Endothelial cell of umbilical vein (primary cell): ENCODE results near the gene PTPMT1. TPM values are rescaled to one million over a fixed set of nuclear protein-coding genes. Genes with fewer than 3 reads are reported as not detected.

ENCODE experiments used
- BruUV-seq: library from RNA; stranded (reverse); fragments of 400-500 nt; replicated peaks from 2 replicates; lab custom pipeline; 2021; lab: Mats Ljungman, UMichigan
- CTCF ChIA-PET: fragments of 300-600, 350-600 bp; sonication (Branson Sonifier 250); formaldehyde crosslinking; loops from one replicate; lab custom pipeline; 2021; ENCODE audit warnings: antibody characterized with exemption, inconsistent platforms; lab: Charles Lee
- POLR2A ChIA-PET: fragments of 300-600, 350-600 bp; sonication (Branson Sonifier 250); formaldehyde crosslinking; loops from one replicate; lab custom pipeline; 2021; ENCODE audit warnings: antibody characterized with exemption, inconsistent platforms; lab: Charles Lee
- DNase-seq: peaks from one replicate; pipeline ENCODE4 v3.0.0-alpha.2; 2011; ENCODE audit warnings: low read depth, low spot score
- FAIRE-seq: peaks from 2 replicates; lab custom pipeline; 2011; peaks lifted over from hg19 to GRCh38; lab: Jason Lieb, UNC
- H2AFZ ChIP-seq: 2 replicates; pipeline ENCODE4 v1.6.0; 2012; ENCODE audit warnings: low read depth, low read length, control low read depth, inconsistent platforms
- H3K27ac ChIP-seq: 2 replicates; pipeline ENCODE4 v1.5.1; 2011; ENCODE audit warnings: low read depth, mild to moderate bottlenecking, control low read depth, low read length, moderate library complexity; ENCODE audit not compliant: insufficient read depth
- H3K27me3 ChIP-seq, 2 experiments: 2 replicates each; pipeline versions ENCODE4 v1.6.0 to v1.6.1; 2011; ENCODE audit warnings: low read length in 2 of 2, mixed read lengths in 1 of 2; ENCODE audit not compliant: control insufficient read depth in 2 of 2, insufficient read depth in 2 of 2
- H3K36me3 ChIP-seq, 2 experiments: 2 replicates in 1 of 2; 3 replicates in 1 of 2; pipeline ENCODE4 v1.5.1; 2011; ENCODE audit warnings: low read length in 2 of 2, mild to moderate bottlenecking in 1 of 2, moderate library complexity in 1 of 2; ENCODE audit not compliant: control insufficient read depth in 2 of 2, insufficient read depth in 2 of 2; ENCODE audit errors: extremely low read depth in 1 of 2
- H3K4me1 ChIP-seq: 3 replicates; pipeline ENCODE4 v1.5.1; 2011; ENCODE audit warnings: mild to moderate bottlenecking, low read length; ENCODE audit not compliant: control insufficient read depth, insufficient read depth; ENCODE audit errors: extremely low read depth
- H3K4me2 ChIP-seq: 2 replicates; pipeline ENCODE4 v1.6.1; 2011; ENCODE audit warnings: low read length, control low read depth, mixed read lengths; ENCODE audit not compliant: insufficient read depth
- H3K4me3 ChIP-seq, 3 experiments: fragments of 200-600 bp in 1 of 3; sonication (generic), shearing (Covaris generic) in 1 of 3; replicated peaks in 1 of 3; 2 replicates each; pipeline ENCODE4 v1.5.1; 2011 to 2016; ENCODE audit warnings: control low read depth in 3 of 3, low read length in 3 of 3, mild to moderate bottlenecking in 2 of 3, inconsistent platforms in 1 of 3, low read depth in 1 of 3, moderate library complexity in 1 of 3; ENCODE audit not compliant: insufficient read depth in 1 of 3
- H3K79me2 ChIP-seq: 2 replicates; pipeline ENCODE4 v1.6.0; 2012; ENCODE audit warnings: low read length, inconsistent platforms; ENCODE audit not compliant: control insufficient read depth, insufficient read depth
- H3K9ac ChIP-seq: replicated peaks from 2 replicates; pipeline ENCODE3; 2011; ENCODE audit warnings: low read length, control low read depth; ENCODE audit not compliant: insufficient read depth; ENCODE audit errors: extremely low read depth
- H3K9me1 ChIP-seq: replicated peaks from 3 replicates; pipeline ENCODE4 v1.6.0; 2011; ENCODE audit warnings: mild to moderate bottlenecking, low read length; ENCODE audit not compliant: control insufficient read depth, insufficient read depth; ENCODE audit errors: extremely low read depth
- H3K9me3 ChIP-seq: replicated peaks from 2 replicates; pipeline ENCODE4 v1.5.1; 2012; ENCODE audit warnings: low read length, inconsistent platforms; ENCODE audit not compliant: control insufficient read depth, insufficient read depth
- H4K20me1 ChIP-seq: replicated peaks from 2 replicates; pipeline ENCODE3; 2011; ENCODE audit warnings: mild to moderate bottlenecking, low read length; ENCODE audit not compliant: control insufficient read depth, insufficient read depth; ENCODE audit errors: extremely low read depth
- CTCF ChIP-seq, 2 donors: IDR thresholded peaks; 1 replicate in 1 of 2; 2 replicates in 1 of 2; pipeline ENCODE4 v1.5.1; 2011; ENCODE audit warnings: low read length in 2 of 2, mild to moderate bottlenecking in 2 of 2, moderate library complexity in 2 of 2, control low read depth in 1 of 2, inconsistent platforms in 1 of 2, low read depth in 1 of 2; ENCODE audit not compliant: insufficient read depth in 1 of 2; ENCODE audit errors: extremely low read depth in 1 of 2
- EZH2 ChIP-seq: IDR thresholded peaks from 2 replicates; pipeline ENCODE4 v1.6.1; 2012; ENCODE audit warnings: borderline replicate concordance, low read depth, mild to moderate bottlenecking, moderate library complexity, low read length, inconsistent platforms; ENCODE audit not compliant: severe bottlenecking
- FOS ChIP-seq: IDR thresholded peaks from 2 replicates; pipeline ENCODE4 v1.6.1; 2011; ENCODE audit warnings: mild to moderate bottlenecking, low read length, moderate library complexity, borderline replicate concordance; ENCODE audit not compliant: insufficient read depth
- GATA2 ChIP-seq: IDR thresholded peaks from 2 replicates; pipeline ENCODE4 v1.7.0; 2011; ENCODE audit warnings: low read depth, mild to moderate bottlenecking, moderate library complexity, mixed read lengths, low read length; ENCODE audit not compliant: insufficient read length, insufficient read depth
- JUN ChIP-seq: IDR thresholded peaks from 2 replicates; pipeline ENCODE4 v1.6.1; 2011; ENCODE audit warnings: borderline replicate concordance, low read depth; ENCODE audit not compliant: insufficient read length, insufficient read depth
- MAX ChIP-seq: IDR thresholded peaks from 2 replicates; pipeline ENCODE4 v1.6.1; 2011; ENCODE audit not compliant: insufficient read depth, insufficient read length
- MYC ChIP-seq: IDR thresholded peaks from one replicate; pipeline ENCODE4 v1.6.1; 2011; ENCODE audit warnings: mild to moderate bottlenecking, low read depth, low read length
- POLR2AphosphoS5 ChIP-seq: IDR thresholded peaks from 2 replicates; pipeline ENCODE4 v1.6.1; 2012; ENCODE audit warnings: low read depth, mild to moderate bottlenecking, control low read depth, low read length, moderate library complexity; ENCODE audit not compliant: insufficient read depth
- dilution Hi-C: fragments of 300-500 bp; cut with MboI; formaldehyde crosslinking; loops from one replicate; pipeline ENCODE4 v1.15.0; 2019; ENCODE audit warnings: low sequenced_read_pairs; ENCODE audit not compliant: extremely low pct_ligation_motif_present
- intact Hi-C: fragments of 100-400 bp; cut with micrococcal nuclease; formaldehyde crosslinking; loops from one replicate; pipeline ENCODE4 v1.10.0; 2022
- polyA plus RNA-seq, 4 experiments: library from polyadenylated mRNA; depleted of rRNA in 3 of 4; stranded (reverse) in 3 of 4; unstranded in 1 of 4; fragments of >200 nt; gene quantifications; 2 replicates each; pipeline versions ENCODE4 v1.2.1 to v1.2.3, GENCODE V29; 2011 to 2012; ENCODE audit warnings: missing spikeins in 1 of 4
- total RNA-seq: library from RNA; stranded (reverse); gene quantifications from 2 replicates; pipeline ENCODE4 v1.2.3, GENCODE V29; 2021

PTPMT1 gene
- total and polyA plus RNA-seq, 2 donors (not counting 3 experiments of a cell fraction or from before 2014, with no cell fraction given) = 44.6 to 83.1 TPM

- Histone ChIP-seq H3K79me2 (peaks cover 21% of the 10 kb centered on the region), H4K20me1 (peaks cover 3% of the 10 kb centered on the region), H3K4me2 (no peak overlapping the region), H3K4me3 (no peak overlapping the region), H3K27ac (no peak overlapping the region), H2AFZ (no peak overlapping the region), H3K9ac (no peak overlapping the region), H3K9me3 (no peaks in the 10 kb centered on the region), H3K27me3 (no peaks in the 10 kb centered on the region), H3K36me3 (peaks cover 8 to 15% of the 10 kb centered on the region in 2 experiments), H3K4me1 (peaks cover 3% of the 10 kb centered on the region), H3K9me1 (no peaks in the 10 kb centered on the region)
- CTCF ChIA-PET = interaction anchor here (0.8 kb wide), 1 partner anchor 45 kb away, joined by 3 read pairs; no protein-coding TSS in a partner anchor
- no peak for TF ChIP-seq GATA2
- no peak for TF ChIP-seq EZH2
- no peak for TF ChIP-seq FOS
- TF ChIP-seq JUN = no peak
- TF ChIP-seq CTCF (IDR thresholded peaks at IDR 0.05; ENCODE audit: extremely low read depth in 1 of 2, insufficient read depth in 1 of 2, low read depth in 1 of 2, low read length in 2 of 2) = no peak
- TF ChIP-seq MYC = no peak
- no peak for TF ChIP-seq MAX
- no peak for TF ChIP-seq POLR2AphosphoS5
- dilution Hi-C loops = no loop called here
- FAIRE-seq = no peak
- POLR2A ChIA-PET = no interaction called here
- intact Hi-C loops = no loop called here
- DNase-seq = no peak
- BruUV-seq = no TSS peak
These were observed 6.5 kb downstream of the PTPMT1 start for GRCh38 chr11:47571895-47572294.
